Gastrocnemius medialis (tissue), 4 donors: Measurements from ENCODE around the gene TMEM267.

Experiments used
- CTCF ChIP-seq, 5 experiments: fragments of 450-650 bp in 3 of 5; fragments of 200-600 bp in 2 of 5; sonication (generic) in 2 of 5; IDR thresholded peaks in 4 of 5; conservative IDR thresholded peaks in 1 of 5; 1 replicate in 4 of 5; 2 replicates in 1 of 5; pipeline ENCODE4 v1.5.1; 2016 to 2019; ENCODE audit warnings: antibody characterized with exemption in 5 of 5, mild to moderate bottlenecking in 3 of 5, moderate library complexity in 3 of 5
- POLR2A ChIP-seq, 2 donors: fragments of 450-650 bp; IDR thresholded peaks; one replicate each; pipeline ENCODE4 v1.6.1; 2017; ENCODE audit warnings: antibody characterized with exemption in 2 of 2, mild to moderate bottlenecking in 2 of 2, moderate library complexity in 2 of 2

- TF ChIP-seq CTCF (IDR thresholded peaks at IDR 0.05 in 4 of 5, conservative IDR thresholded peaks at IDR 0.05 in 1 of 5) (no peak), POLR2A (IDR thresholded peaks at IDR 0.05) (no peak)
Measured at GRCh38 chr5:43433382-43433781, 50.3 kb downstream of the TMEM267 start.
